ENCODE measurements around the gene PTPRM.

The PTPRM gene

DNA sequence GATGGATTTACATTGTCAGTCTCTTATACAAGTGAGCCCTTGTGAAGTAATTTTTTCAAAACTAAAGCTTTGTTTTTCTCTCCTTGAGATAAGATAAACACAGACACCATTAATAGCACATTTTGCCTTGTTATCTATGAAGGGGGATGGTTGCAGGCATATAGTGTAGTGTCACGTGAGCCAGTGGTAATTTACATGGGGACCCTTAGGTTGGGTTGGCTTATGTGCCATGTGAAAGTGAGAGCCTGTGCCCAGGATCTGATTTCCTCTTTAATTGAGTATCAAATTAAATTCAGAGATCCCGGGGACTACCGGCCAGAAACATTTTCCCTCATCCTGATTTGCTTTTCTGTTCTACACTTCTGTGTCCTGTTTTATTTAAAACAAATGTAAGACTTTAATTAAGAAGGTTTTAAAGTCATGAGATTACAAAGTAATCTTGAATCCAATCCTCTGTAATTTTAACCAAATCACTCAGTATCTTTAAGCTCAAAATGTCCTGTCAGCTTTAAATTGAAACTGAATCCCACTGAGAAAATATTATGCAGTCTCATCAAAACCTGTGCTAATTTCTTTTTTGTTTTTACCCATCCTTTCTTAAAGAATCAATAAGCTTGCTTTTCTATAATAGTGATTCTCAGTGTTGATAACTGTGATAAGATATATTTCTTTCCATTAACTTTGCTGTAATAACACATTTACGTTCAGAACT is 63.8 kb downstream of the PTPRM start:
- DNase-seq, result no peak

DNA sequence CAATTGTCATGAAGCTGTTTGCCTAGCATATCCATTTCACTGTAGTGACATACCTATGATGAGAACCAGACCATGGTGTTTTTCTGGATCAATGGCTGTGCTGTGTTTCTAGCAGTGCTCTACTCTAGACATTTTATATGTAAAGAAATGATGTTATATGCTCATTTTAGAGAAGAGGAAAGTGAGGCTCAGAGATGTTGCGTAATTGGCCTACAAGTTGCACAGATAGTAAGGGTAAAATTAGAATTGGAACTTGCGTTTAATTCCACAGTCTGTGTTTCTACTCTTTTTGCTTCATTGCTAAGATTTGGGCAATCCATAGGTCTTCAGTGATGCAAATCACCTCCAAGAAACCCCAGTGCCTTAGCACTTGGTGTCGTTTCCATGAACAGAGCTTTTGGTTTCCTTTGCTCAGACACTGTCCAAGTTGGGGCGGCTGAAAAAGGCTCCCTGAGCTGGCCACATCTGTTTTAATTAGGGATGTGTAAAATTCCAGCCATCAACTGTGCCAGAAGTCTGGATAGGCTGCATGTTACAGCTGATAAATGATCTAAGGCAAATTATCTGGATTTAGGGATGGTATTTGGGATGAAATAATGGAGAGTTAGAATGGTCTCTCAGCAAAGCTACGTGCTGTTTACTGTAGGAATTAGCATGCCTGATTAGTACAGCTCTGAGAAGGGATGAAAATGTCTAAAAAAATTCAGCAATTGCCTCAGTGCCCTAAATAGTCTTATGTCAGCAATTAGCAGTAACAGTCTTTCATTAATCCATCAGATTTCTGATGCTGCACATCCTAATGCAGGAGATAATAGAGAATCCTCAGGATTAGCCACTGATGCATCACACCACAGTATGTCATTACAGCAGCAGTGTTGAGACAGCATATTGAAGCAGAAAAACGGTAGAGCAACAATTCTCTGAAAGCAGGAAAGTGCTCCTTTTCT is 65.3 kb downstream of the PTPRM start:
- no peak for DNase-seq

DNA sequence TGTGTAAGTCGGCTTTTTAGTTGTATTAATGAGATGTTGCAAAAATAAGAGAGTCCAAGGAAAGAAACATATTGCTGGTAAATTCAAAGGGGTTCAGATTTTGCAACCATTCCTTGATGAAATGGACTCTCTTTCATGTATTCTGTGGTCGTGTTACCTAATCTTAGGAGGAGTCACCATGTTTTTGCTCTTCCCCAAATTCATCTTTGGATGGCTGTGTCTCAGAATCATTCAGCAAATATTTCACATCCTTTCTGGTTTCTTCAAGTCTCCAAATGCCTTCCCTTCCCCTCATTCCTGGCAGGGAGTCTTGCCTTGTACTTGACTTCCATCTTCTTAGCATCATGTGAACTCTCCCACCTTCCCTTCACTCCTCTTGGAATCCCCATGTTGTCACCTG is 66.1 kb downstream of the PTPRM start:
- no peak for DNase-seq

DNA sequence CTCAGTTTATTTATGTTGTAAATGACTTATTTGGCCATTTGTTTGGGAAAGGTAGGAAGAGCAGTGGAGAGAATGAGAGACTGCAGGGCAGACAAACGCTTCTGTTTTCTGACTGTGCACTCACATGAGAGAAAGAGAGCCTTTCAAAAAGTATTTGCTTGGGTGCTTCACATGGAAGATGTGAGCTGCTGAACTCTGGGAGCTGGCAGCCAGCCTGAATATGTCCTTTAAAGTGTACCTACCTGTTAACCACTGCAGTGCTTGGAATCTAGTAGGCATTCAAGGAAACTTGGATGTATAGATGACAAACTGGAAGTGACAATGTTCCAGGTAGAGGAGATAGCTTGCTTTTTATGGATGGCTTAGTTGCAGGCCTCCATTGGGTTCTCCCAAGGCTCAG is 68.8 kb downstream of the PTPRM start:
- DNase-seq, result no peak

DNA sequence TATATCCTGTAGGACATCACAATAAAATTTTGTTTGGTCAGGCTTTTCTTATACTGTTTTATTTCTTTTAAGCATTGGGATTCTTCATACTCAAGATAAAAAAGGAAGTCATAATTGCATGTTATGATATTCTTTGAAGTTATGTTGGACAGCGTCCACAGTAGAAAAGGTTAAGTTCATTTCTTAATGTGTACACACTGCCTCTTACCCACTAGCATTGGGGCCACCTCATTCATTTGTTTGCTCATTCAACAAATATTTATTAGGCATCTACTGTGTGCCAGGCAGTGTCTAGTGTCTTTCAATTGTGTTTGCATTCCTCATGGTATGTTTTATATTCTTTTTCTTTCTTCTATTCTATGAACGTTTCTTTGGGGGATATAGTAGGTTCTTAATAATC is 70.2 kb downstream of the PTPRM start:
- no peak for DNase-seq

DNA sequence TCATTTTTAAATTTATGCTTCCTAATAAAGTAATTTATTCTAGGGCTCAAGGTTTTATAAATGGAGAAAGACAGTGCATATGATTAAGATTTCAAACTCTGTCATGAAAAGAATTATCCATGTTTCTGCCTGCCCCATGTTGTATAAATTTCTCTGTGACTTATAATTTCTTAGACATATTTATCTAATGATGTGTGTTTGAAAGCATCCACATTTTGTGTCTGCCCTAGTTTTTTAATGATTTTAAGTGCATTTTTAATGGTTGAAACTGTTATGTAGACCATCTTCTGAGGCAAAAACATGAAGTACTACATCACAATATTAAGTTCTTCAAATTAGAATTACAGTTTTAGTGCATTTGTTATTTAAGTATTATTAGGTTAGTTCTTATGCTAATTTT is 71.2 kb downstream of the PTPRM start:
- DNase-seq, result no peak

DNA sequence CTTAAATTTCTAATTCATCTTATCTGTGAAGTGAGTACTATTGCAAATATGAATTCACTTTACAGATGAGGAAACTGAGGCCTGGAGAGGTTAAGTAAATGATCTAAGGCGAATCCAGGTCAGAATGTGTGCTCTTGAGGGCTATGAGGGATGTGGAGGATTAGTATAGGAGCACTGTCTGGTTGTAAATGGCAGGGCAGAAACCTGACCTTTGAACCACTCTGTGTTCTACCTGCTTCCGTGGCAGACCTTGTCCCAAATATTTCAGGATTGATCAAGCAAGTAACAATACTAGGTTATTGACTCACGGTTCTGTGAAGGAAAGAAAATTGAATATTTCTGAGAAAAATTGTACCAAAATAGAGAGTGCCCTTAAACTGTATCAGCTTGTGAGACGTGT is 74.7 kb downstream of the PTPRM start:
- DNase-seq, result no peak

DNA sequence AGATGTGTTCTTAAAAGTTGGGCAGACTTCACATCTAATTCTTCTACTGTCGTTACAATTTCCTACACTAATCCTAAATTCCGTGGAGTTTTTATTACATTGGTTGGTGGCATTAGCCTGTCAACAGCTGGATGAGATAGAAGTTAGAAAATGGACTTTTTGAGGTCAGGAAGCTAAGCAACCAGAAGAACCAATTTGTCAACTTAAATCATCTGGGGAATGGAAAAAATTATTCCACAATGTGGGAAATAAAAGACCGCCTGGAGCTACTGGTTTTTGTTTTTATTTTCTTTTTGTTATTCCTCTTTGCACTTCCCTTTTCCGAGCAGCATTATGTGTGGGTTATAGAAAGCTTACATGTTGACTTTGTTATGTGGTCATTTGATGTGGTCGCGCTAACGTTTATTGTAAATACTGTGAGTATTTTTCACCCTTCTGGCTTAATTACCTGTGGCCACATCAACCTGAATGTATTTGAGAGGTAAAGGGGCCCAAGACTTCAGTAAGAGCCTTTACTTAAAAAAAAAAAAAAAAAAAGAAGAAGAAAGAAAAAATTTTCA is 75.3 kb downstream of the PTPRM start:
- no peak for DNase-seq

DNA sequence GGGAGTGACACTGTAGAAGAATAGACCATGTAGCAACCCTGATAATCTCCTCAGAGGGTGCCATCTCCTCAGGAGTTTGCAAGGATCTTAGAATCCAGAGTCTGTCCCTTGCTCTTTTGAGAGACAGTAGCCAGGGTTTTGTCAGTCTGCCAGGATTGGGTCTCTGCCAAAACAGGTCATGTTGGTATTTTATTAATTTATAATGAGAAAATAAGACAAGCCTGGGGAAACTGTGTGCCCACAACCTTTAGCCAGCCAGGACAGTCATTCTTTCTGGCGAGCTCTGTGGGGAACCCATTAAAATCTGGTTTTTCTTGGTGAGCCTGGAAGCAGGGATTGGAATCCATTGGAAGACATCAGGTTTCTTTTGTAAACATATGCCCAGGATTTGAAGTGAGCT is 78.6 kb downstream of the PTPRM start:
- no peak for DNase-seq

DNA sequence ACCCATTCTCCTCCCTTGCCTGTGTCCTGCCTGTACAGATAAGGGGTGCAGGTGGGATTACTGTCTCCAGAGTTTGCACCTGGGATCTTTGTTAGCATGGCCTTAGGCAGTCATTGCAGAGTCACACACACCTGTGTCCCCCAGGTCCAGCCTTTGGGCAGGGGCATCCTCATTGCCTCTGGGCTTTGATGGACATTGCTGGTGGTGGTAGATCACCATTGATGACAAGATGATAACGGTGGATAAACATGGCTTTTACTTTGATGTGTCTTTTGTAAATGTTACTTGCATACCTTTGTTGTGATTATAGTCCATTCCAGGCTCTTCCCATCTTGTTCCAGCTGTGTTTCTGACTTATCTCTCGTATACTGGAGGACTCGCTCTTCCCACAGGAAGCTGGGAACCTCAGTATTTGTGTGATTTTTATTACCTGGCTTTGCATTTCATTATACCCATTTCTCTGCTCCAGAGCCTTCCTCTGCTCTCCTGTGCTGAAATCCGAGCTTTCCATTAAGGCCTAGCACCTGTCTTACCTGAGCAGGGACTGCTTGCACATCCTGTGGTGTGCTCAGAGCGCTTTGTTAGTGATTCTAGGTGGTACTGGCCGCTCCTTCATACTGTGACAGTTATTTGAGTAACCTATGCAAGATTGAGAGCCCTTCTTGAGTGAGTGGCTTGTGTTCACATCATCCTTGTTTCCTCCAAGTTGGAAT is 79.2 kb downstream of the PTPRM start:
- DNase-seq, result no peak

DNA sequence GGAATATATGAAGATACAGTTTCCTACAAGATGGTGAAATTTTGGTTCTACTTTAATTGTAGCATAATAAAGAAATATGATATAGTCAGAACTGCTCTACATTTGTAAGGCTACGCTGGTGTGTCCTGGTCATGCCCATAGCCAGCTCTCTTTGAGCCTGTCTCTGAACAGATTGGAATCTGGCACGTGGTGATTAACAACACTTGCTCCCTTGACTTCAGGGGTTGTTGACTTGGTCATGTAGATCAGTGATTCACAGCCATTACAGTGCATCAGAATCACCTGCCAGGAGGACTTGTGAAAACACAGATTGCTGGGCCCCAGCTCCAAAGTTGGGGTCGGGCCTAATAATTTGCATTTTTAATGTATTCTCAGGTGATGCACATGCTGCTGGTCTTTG is 80.4 kb downstream of the PTPRM start:
- no peak for DNase-seq

DNA sequence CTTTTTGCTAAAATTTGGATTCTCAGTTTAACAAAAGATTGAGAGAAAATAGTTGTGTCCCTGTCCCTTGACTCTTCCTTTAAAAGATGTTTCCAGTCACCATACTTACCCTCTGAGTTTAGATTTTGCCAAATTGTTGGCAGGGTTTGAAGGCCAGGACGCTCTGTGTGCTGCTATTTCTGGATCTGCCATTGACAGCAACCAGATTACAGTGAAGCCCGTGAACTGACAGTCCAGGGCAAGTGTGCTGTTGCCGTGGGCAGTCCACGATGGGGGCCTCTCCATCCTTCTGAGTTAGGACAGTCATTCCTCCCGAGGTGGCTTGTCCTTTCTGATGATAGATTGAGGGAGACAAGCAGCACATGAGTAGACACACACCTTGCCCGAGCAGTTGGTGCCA is 89.9 kb downstream of the PTPRM start:
- no peak for DNase-seq

DNA sequence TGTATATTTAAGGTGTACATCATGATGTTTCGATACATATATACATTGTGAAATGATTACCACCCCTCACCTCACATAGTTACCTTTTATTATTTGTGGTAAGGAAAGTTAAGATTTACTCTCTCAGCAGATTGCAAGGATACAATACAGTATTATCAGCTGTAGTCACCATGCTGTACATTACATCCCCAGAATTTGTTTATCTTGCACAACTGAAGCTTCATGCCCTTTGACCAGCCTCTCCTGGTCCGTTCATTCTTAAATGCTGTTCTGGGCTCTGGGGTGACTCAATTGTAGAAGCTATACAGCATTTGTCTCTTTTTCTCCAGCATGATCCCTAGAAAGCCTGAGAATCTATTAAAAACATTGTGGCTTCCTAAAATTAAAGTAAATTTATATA is 90.8 kb downstream of the PTPRM start:
- DNase-seq, result no peak

DNA sequence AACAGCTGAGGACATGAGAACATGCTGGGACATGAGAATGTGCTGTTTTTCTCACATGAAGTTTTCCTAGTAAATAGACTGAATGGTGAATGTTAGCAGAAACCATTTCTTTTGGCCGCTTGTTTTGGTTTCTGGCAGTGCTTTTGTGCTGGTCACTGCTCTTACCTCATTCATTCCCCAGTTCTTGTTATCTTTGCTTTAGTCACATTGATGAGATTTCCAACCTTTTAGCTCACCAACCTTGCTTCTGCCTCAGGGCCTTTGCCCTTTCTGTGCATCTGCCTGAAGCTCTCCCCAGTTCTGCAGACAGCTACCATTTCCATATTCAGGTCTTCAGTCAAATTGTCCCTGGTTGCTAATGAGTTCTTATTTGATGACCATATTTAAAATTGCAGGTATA is 91.6 kb downstream of the PTPRM start:
- no peak for DNase-seq

DNA sequence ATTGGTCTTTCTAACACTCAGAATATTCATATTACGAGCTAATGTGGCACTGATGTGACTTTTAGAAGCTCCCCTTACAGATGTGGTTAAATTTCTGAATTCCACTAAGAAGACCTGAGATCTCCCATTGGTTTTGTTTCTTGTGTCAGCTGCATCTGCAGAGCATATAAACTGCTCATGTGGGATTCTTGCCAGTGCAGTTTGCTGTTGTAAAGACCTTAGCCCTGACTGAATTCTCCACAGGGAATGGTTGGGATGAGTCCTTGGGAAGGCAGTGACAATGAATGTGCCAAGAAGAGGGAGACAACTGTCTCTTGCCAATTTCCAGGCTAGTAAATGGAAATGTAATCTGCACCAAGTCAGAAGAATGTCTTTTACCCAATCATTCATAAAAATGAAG is 94.1 kb downstream of the PTPRM start:
- no peak for DNase-seq

DNA sequence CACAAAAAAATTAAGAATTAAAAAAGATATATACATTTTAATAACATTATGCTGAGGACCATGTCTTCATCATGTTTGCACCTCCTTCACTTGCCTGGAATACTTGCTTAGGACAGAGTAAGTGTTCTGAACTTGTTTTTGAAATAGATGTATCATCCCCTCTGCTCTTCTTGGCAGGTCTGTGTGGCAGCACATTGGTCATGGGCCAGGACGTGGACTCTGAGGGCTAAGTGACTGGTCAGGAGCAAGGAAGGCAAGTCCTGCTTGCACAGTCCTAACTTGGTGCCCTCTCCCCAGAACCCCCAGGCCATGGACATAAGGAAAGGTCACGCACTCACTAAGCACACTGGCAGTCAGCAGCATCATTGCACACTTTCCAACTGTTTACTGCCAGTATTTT is 95.8 kb downstream of the PTPRM start:
- DNase-seq, result no peak

DNA sequence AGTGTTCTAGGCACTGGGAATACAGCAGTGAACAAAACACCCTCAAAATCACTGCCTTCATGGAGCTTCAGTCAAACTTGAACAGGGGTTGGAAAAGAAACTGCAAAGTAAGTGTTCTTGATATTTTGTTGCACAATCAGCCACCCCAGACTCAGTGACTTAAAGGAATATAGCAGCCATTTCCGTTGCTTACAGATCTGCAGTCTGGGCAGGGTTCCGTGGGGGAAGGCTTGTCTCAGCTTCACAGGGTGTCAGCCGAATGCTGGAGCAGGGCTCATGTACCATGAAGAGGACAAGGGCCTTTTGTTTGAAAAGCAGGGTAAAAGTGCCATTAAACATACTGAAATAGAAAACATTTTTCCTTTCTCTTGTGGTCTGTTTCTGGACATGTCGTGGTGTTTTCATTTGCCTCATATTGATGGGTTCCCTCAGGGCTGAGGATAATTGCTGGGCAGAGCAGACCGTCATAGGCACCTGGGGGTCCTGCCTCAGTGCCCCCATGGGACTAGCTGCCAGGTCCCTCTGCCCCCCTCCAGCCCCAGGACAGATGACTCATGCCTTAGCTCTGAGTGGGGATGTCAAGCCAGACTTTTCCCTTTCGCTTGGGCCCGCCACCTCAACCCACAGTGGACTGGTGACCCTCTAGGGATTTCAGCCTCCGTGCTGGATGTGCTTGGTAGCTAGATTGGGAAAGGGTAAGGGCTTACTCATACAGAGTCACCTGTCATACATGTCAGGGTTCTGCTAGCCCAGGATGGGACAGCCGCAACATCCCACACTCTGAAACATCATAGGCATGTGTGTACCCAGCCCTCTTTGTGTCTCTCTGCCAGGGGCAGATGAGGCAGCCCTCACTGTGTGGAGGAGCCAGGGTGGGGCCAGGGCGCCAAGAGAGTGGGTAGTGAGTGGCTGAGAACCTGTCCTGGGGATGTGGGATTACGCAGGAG is 96.5 kb downstream of the PTPRM start:
- no peak for DNase-seq

DNA sequence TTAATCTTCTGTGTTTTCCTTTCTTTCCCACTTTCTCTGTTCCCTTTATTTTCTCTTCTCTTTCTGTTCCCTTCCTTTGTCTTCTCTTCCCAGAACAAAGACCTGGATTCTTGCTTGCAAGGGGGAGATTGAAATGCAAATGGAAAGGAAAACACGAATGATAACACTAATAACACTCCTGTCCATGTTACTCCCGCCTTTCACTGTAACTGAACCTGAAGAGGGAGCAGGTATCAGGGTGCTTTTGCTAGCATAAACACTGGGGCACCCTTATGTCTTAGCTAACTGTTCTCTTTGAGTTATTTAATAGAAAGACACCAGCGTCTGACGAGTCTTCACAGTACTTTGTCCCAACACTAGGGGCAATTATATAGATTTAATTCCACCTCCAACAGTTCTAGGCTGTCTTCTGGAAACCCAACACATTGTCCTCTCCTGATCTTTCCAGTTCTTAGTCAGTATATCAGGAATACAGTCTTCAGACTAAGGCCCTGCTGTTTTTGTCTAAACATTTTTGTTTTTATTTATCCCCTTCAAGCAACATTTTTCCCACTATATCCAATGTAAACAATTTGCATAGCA is 99.2 kb downstream of the PTPRM start:
- no peak for DNase-seq

DNA sequence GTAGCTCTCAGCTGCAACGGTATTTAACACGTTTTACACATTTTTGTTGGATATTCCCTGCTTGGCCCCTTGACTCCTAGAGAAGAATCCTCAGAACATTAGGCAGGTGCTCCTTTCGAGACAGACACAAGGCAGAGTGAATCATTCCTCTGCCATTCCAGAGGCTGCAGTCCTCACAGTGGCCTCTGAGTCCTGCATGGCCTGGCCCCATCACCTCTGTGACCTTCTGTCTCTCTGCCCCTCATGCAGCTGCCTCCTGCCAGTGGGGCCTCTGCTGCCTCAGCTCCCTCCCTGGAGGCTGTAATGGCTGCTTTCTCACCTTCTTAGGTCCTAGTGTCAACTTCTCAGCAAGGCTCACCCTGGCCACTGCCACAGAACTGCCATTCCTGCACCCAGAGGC is 101.3 kb downstream of the PTPRM start:
- no peak for DNase-seq

DNA sequence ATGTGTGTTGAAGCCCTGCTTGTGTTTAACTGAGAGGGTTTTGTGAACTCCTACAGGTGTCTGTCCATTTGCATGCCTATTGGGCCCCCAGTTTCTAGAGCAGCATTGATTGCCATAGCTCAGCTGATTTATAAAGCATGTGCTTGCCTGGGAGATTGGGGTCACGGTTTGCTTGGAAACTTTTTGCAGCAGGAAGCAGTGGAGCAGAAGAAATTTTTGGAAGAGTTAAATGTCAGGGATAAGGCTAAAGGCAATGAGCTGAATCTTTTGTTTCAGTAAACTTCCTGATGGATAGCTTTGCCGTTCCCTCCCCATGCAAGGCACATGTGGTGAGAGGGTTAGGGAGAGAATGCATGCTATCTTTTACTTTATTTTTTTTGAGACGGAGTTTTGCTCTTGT is 102.2 kb downstream of the PTPRM start:
- DNase-seq, result no peak

DNA sequence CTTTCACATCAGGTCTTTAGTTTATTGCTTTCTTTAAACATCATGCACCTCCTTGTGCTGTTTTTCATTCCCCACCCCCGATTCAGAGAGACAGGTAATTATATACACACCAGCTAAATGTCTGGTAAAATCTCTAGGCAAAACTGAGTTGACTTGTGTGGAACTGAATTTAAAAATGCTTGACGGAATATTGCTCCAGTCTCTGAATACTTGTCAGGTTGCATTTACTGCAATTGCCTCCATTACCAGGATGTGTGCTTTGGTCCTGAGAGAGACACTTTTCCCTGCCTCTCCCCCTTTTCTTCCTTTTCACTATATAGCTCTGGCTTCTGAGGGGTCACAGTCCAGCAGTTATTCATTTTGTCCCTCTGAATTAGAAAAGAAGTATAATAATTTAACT is 104.0 kb downstream of the PTPRM start:
- DNase-seq, result no peak
